Liver (tissue), 10 donors: Measurements from ENCODE around the gene PRAMEF5. TPM values are rescaled to one million over a fixed set of nuclear protein-coding genes. Genes with fewer than 3 reads are reported as not detected.
"Not testable (repeated sequence)": the region's sequence is repeated elsewhere in the genome, so short reads cannot be mapped to it uniquely, and the experiment has no call there.

Source experiments
- DNase-seq: peaks from one replicate; pipeline ENCODE4 v3.0.0-alpha.2; 2017; ENCODE audit warnings: low spot score
- H3K27ac ChIP-seq, 2 donors: one replicate each; pipeline ENCODE4 v1.7.0; 2013; ENCODE audit warnings: inconsistent platforms in 2 of 2, low read length in 2 of 2, control low read depth in 1 of 2, low read depth in 1 of 2, mild to moderate bottlenecking in 1 of 2
- H3K27me3 ChIP-seq, 4 donors: one replicate each; pipeline versions ENCODE4 v1.6.1 to v1.7.0; 2013; ENCODE audit warnings: low read length in 3 of 4, inconsistent platforms in 1 of 4, mild to moderate bottlenecking in 1 of 4, moderate library complexity in 1 of 4; ENCODE audit not compliant: control insufficient read depth in 4 of 4, insufficient read depth in 4 of 4
- H3K36me3 ChIP-seq, 4 donors: one replicate each; pipeline versions ENCODE4 v1.6.1 to v1.7.0; 2013; ENCODE audit warnings: low read length in 3 of 4, mild to moderate bottlenecking in 3 of 4, low read depth in 1 of 4, moderate library complexity in 1 of 4; ENCODE audit not compliant: control insufficient read depth in 4 of 4, insufficient read depth in 3 of 4
- H3K4me1 ChIP-seq, 4 donors: one replicate each; pipeline versions ENCODE4 v1.6.1 to v1.7.0; 2013; ENCODE audit warnings: low read length in 3 of 4, mild to moderate bottlenecking in 3 of 4, moderate library complexity in 1 of 4; ENCODE audit not compliant: control insufficient read depth in 4 of 4, insufficient read depth in 4 of 4
- H3K4me3 ChIP-seq, 3 donors: one replicate each; pipeline versions ENCODE4 v1.6.1 to v1.7.0; 2013; ENCODE audit warnings: low read length in 3 of 3, control low read depth in 1 of 3, low read depth in 1 of 3, mild to moderate bottlenecking in 1 of 3
- H3K9ac ChIP-seq, 2 donors: one replicate each; pipeline ENCODE4 v1.7.0; 2013; ENCODE audit warnings: low read length in 2 of 2, mild to moderate bottlenecking in 2 of 2, moderate library complexity in 2 of 2, control low read depth in 1 of 2, low read depth in 1 of 2
- H3K9me3 ChIP-seq, 4 donors: one replicate each; pipeline versions ENCODE4 v1.6.1 to v1.7.0; 2013; ENCODE audit warnings: low read length in 3 of 4; ENCODE audit not compliant: control insufficient read depth in 4 of 4
- RXRA ChIP-seq, 2 donors: IDR thresholded peaks; 2 replicates each; pipeline ENCODE4 v1.6.1; 2017 to 2018; ENCODE audit warnings: antibody characterized with exemption in 2 of 2, mild to moderate bottlenecking in 1 of 2
- WGBS: extraction: QIAGEN DNeasy Blood & Tissue Kit; methylation state at CpG from one replicate; pipeline ENCODE4 v1.1.7; 2013; 5-methylcytosine and 5-hydroxymethylcytosine counted together
- polyA plus RNA-seq, 2 donors: library from polyadenylated mRNA; stranded (reverse) in 1 of 2; unstranded in 1 of 2; fragments of 200-250 nt in 1 of 2; fragments of >200 nt in 1 of 2; fragmentation: Nextera tagmentation in 1 of 2; extraction: Ambion mirVana in 1 of 2; gene quantifications; one replicate each; pipeline versions ENCODE4 v1.2.1 to v1.2.3, GENCODE V29; 2013 to 2015
- small RNA-seq: library from RNA; depleted of rRNA; stranded (forward); fragments of <200 nt; gene quantifications from one replicate; pipeline ENCODE3, GENCODE V24; 2014
- total RNA-seq, 2 donors: library from RNA; depleted of rRNA; stranded (reverse); fragments of >200 nt; gene quantifications; one replicate each; pipeline ENCODE4 v1.2.3, GENCODE V29; 2014
- donor health status: healthy.
- donor health status: healthy.
- donor health status: healthy.
- donor health status: healthy.
- donor health status: healthy.

The PRAMEF5 gene
- total and polyA plus RNA-seq, 4 donors: not detected

DNA sequence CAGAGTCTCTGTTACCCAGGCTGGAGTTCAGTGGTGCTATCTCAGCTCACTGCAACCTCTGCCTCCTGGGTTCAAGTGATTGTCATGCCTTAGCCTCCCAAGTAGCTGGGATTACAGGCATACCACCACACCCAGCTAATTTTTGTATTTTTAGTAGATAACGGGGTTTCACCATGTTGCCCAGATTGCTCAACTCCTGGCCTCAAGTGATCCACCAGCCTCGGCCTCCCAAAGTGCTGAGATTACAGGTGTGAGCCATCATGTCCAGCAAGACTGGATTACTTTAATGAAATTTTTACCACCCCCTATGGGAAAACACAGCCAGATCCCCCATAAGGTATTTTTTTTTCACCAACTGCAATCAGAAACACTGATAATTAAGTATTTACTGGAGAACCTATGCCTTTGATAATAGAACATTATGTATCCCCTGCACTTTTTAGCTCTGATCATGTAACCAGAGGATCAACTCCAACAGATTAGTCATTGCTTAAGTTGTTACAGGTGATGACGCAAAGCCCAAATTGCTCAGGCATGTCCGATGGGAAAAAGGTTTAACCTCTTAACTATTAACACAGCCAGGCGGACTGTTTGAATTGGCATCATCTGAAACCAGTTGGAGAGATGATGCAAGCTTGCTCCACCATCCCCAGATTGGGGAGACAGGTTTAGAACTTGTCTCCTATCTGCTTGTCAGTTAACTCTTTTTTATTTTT lies 43.4 kb downstream of the PRAMEF5 start:
- TF ChIP-seq RXRA (IDR thresholded peaks at IDR 0.05): peak in 1 of 2 donors; percentile 13
- DNase-seq, H3K9ac ChIP-seq, H3K9me3 ChIP-seq, H3K36me3 ChIP-seq, H3K4me3 ChIP-seq, H3K27ac ChIP-seq, H3K27me3 ChIP-seq, H3K4me1 ChIP-seq: not testable (repeated sequence)
- 35% methylated on average over 3 of the region's 5 CpGs for WGBS

DNA sequence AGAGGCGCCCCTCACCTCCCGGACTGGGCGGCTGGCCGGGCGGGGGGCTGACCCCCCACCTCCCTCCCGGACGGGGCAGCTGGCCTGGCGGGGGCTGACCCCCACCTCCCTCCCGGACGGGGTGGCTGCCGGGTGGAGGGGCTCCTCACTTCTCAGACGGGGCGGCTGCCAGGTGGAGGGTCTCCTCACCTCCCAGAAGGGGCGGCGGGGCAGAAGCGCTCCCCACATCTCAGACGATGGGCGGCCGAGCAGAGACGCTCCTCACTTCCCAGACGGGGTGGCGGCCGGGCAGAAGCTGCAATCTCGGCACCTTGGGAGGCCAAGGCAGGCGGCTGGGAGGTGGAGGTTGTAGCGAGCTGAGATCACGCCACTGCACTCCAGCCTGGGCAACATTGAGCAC lies 44.7 kb downstream of the PRAMEF5 start:
- H3K4me3 ChIP-seq, H3K9ac ChIP-seq, H3K27ac ChIP-seq, H3K9me3 ChIP-seq, H3K4me1 ChIP-seq, H3K27me3 ChIP-seq, H3K36me3 ChIP-seq, DNase-seq: not testable (repeated sequence)
- WGBS: 97% methylated on average over 16 of the region's 27 CpGs

DNA sequence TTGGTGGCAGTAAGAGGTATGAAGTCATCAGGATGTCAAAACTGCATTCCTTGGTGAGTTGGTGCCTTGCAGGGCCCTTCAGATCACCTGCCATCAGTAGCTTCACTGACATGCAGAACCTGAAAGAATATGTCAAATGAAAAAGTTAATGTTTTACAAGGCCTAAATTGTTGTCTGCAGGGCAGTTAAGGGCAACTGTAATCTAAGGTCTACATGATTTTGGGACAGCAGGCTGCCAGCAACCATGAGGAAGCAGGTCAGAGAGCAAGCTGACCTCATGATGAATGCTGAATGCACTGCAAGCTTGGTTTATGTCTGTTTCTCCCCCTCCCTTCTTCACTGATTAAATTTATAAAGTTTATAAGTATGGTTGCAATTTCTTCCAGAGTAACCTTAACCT lies 48.2 kb downstream of the PRAMEF5 start:
- H3K9me3 ChIP-seq, H3K9ac ChIP-seq: not testable (repeated sequence)

DNA sequence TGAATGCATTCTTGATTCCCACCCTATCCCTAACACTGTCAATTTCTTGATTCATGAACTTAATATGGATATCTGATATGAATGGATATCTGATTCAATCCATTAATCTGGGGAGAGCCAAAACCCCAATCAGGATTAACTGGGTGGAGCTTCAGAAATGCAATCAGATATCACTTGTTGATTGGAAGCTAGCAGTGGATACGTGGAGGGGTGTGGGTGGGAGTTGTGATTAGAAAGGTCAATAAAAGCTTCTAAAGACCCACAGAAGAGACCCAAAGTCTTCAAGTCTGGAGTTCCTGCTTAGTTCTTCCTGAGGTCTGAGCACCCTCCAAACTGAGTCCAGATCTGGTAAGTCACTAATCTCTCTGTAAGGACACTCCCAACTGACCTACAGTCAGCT lies 49.2 kb downstream of the PRAMEF5 start, which contains the start of gene PRAMEF33:
PRAMEF33 (plus strand) TSS at position 301 of the 400 bp plus-strand sequence. CDS start 2,416 bp downstream, outside the sequence.
- H3K36me3 ChIP-seq, H3K9me3 ChIP-seq, H3K27me3 ChIP-seq, H3K9ac ChIP-seq, H3K27ac ChIP-seq, H3K4me1 ChIP-seq, DNase-seq, H3K4me3 ChIP-seq: not testable (repeated sequence)
- no CpG with 5 or more reads among the region's 1 CpG for WGBS

More for the DNA sequence above, 48.2 kb downstream of the PRAMEF5 start:
- H3K4me1 ChIP-seq, H3K27ac ChIP-seq, H3K27me3 ChIP-seq, DNase-seq, H3K4me3 ChIP-seq, H3K36me3 ChIP-seq: not testable (repeated sequence)

Small RNAs within 50 kb of the gene (small RNA-seq; reads per million reads assigned to genes)
- gene RNU6-771P: not detected

Other genes starting within 250 kb of the PRAMEF5 start
- gene PRAMEF27, start 197.6 kb upstream of the PRAMEF5 start, total RNA-seq: not detected
- not detected for gene PRAMEF27, start 197.6 kb upstream of the PRAMEF5 start, polyA plus RNA-seq
- not detected for gene HNRNPCL3, start 193.4 kb upstream of the PRAMEF5 start, total RNA-seq
- not detected for gene HNRNPCL3, start 193.4 kb upstream of the PRAMEF5 start, polyA plus RNA-seq
- not detected for gene PRAMEF25, start 183.4 kb upstream of the PRAMEF5 start, total RNA-seq
- gene PRAMEF25, start 183.4 kb upstream of the PRAMEF5 start, polyA plus RNA-seq: not detected
- gene HNRNPCL2, start 137.3 kb upstream of the PRAMEF5 start, total RNA-seq: not detected
- gene HNRNPCL2, start 137.3 kb upstream of the PRAMEF5 start, polyA plus RNA-seq: not detected
- not detected for gene PRAMEF26, start 98.2 kb upstream of the PRAMEF5 start, total RNA-seq
- not detected for gene PRAMEF26, start 98.2 kb upstream of the PRAMEF5 start, polyA plus RNA-seq
- not detected for gene HNRNPCL4, start 88.6 kb upstream of the PRAMEF5 start, total RNA-seq
- not detected for gene HNRNPCL4, start 88.6 kb upstream of the PRAMEF5 start, polyA plus RNA-seq
- not detected for gene PRAMEF9, start 82.3 kb upstream of the PRAMEF5 start, total RNA-seq
- gene PRAMEF9, start 82.3 kb upstream of the PRAMEF5 start, polyA plus RNA-seq: not detected
- gene PRAMEF13, start 52.8 kb upstream of the PRAMEF5 start, total RNA-seq: not detected
- gene PRAMEF13, start 52.8 kb upstream of the PRAMEF5 start, polyA plus RNA-seq: not detected
- not detected for gene PRAMEF18, start 28.0 kb upstream of the PRAMEF5 start, total RNA-seq
- not detected for gene PRAMEF18, start 28.0 kb upstream of the PRAMEF5 start, polyA plus RNA-seq
- gene PRAMEF8, start 30.9 kb downstream of the PRAMEF5 start, total RNA-seq: not detected
- not detected for gene PRAMEF8, start 30.9 kb downstream of the PRAMEF5 start, polyA plus RNA-seq
- under 1 TPM in 1 of 2 donors, not detected in 1; 0.17 TPM for gene PRAMEF33, start 49.3 kb downstream of the PRAMEF5 start, total RNA-seq
- under 1 TPM in 1 of 2 donors, not detected in 1; 0.12 TPM for gene PRAMEF33, start 49.3 kb downstream of the PRAMEF5 start, polyA plus RNA-seq
- gene PRAMEF15, start 61.4 kb downstream of the PRAMEF5 start, total RNA-seq: not detected
- gene PRAMEF15, start 61.4 kb downstream of the PRAMEF5 start, polyA plus RNA-seq: not detected
- not detected for gene PRAMEF14, start 92.9 kb downstream of the PRAMEF5 start, total RNA-seq
- gene PRAMEF14, start 92.9 kb downstream of the PRAMEF5 start, polyA plus RNA-seq: not detected
- not detected for gene PRAMEF19, start 117.7 kb downstream of the PRAMEF5 start, total RNA-seq
- gene PRAMEF19, start 117.7 kb downstream of the PRAMEF5 start, polyA plus RNA-seq: not detected
- not detected for gene PRAMEF17, start 135.4 kb downstream of the PRAMEF5 start, total RNA-seq
- not detected for gene PRAMEF17, start 135.4 kb downstream of the PRAMEF5 start, polyA plus RNA-seq
- gene PRAMEF20, start 156.3 kb downstream of the PRAMEF5 start, total RNA-seq: not detected
- not detected for gene PRAMEF20, start 156.3 kb downstream of the PRAMEF5 start, polyA plus RNA-seq